ENCODE results near the gene SLC43A3.
"Not testable (repeated sequence)": the region's sequence is repeated elsewhere in the genome, so short reads cannot be mapped to it uniquely, and the experiment has no call there.

SLC43A3 gene

GRCh38 chr11:57459164-57460021 lies 32.5 kb upstream of the SLC43A3 start:
- DNase-seq: peak; percentile 37 to 50

- peak; percentile 76 to 83 for DNase-seq
These were observed 31.7 kb upstream of the SLC43A3 start for GRCh38 chr11:57458410-57459163.

DNA sequence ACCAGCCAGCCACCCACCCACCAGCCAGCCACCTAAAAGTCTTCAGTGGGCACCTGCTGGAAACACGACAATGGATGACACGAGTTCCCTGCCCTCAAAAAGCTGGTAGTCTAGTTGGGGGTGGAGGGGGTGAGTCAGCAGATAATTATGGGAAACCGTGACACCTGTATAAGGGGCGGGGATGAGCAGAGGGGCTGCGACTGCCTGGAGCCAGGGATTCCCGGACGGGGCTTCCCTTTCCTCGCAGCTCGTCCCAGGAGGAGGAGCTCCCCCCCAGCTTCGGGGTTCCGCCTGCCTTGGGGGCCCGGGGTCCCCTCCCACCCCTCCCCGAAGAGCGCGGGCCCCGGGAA lies 31.1 kb upstream of the SLC43A3 start:
- peak; percentile 67 to 69 for DNase-seq

DNA sequence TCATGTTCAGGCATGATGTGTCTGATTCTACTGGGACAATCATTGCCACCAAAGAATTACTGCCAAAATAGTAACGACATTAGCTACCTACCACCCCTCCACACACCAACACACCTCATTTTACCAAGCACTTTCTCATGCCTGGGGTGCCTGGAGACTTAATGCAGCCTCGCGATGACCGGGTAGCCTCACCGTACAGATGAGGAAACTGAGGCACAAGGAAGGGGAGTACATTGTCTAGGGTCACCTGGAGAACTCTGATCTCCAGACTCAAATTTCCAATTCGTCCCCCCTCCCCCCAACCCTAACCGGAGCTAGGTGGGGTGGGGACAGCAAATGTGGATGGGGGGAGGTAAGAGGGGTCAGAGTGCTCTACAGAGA lies 30.7 kb upstream of the SLC43A3 start:
- DNase-seq: peak in 1 of 2 donors; percentile 12

DNA sequence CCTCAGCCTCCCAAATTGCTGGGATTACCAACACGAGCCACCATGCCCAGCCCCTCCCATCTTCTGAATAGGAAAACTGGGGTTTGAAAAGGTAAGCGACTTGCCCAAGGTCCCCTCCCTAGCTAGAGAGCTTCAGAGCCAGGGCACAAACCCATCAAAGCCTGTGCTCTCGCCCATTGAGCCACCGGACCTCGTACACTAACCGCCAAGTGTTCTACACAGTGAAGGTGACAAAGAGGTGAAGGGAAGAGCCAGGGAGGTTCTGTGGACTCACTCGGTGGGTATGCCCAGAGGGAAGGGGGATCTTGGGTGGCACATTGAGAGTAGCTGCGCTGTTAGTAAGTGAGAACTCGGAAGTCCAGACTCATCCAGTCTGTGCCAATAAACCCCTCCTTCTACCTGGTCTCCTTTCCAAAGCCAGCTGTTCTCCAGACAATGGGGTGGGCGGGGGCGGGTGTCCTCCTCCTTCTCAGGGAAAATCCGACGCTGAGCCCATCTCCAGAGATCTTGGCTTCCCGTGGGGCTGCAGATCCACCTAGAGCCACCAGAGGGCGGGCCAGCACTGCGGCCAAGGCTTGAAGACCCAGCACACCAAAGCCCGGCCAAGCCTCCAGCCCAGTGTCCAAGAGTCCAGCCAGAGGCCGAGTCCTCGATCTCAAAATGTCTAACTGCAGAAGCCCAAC lies 30.2 kb upstream of the SLC43A3 start:
- DNase-seq: peak; percentile 57 to 70

- no peak for DNase-seq
These were observed 26.7 kb upstream of the SLC43A3 start for GRCh38 chr11:57453543-57454177.

GRCh38 chr11:57446055-57446454 lies 19.1 kb upstream of the SLC43A3 start:
- DNase-seq: no peak

DNA sequence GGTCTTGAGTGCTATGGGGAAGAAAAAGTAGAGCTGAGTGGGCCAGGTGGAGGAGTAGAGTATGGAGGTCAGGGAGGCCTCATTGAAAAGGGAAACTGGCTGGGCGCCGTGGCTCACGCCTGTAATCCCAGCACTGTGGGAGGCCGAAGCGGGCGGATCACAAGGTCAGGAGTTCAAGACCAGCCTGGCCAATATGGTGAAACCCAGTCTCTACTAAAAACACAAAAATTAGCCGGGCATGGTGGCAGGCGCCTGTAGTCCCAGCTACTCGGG lies 18.1 kb upstream of the SLC43A3 start:
- DNase-seq: not testable (repeated sequence)

- DNase-seq: no peak
These were observed 17.6 kb upstream of the SLC43A3 start for GRCh38 chr11:57444362-57445121.

- DNase-seq: no peak
These were observed 14.0 kb upstream of the SLC43A3 start for GRCh38 chr11:57440744-57441414.

- DNase-seq: no peak
These were observed 12.9 kb upstream of the SLC43A3 start for GRCh38 chr11:57439786-57440185.

GRCh38 chr11:57438345-57439285 lies 11.7 kb upstream of the SLC43A3 start:
- DNase-seq: no peak

- no peak for DNase-seq
These were observed 9.1 kb upstream of the SLC43A3 start for GRCh38 chr11:57436031-57436430.

DNA sequence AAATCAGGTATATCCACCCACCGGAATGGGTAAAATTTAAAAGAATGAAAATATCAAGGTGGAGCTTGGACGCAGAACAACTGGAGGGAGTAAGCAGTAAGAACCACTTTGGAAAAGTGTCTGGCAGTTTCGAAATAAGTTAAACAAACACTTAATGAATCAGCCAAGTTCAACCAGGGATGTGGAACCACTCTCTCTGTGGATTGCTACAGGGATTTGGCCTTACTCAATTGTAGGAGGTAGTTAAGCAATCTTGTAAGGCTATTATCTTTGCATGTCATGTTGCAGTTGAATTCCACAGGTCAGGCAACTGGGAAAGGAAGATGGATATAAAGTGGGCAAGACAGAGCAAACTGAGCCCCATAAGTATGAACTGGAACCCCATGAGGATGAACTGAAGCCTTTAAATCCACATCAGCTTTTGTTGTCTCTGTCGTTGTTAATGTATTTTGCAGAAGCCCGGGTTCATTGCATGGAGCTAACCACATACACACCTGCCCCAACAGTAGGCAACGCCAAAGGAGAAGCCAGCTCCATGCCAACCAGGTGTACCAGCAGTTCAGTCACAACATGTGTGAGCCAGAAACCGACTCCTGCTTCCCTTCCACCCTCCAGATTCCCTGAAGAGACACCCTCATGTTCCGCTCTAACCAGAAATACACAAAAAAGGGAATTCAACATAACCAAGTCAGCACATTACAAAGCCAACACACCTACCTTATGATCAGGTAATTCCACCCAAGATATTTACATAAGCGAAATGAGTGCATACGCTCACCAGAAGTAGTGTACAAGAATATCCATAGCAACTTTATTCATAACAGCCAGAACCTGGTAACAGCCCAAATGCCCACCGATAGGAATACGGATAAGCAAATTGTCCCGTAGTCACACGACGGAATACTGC lies 8.0 kb upstream of the SLC43A3 start:
- no peak for DNase-seq

- DNase-seq: no peak
These were observed 5.8 kb upstream of the SLC43A3 start for GRCh38 chr11:57432714-57433163.

GRCh38 chr11:57432149-57432561 lies 5.2 kb upstream of the SLC43A3 start:
- DNase-seq: no peak

- no peak for DNase-seq
These were observed 4.0 kb upstream of the SLC43A3 start for GRCh38 chr11:57430952-57431351.

GRCh38 chr11:57429946-57430345 lies 3.0 kb upstream of the SLC43A3 start:
- no peak for DNase-seq

DNA sequence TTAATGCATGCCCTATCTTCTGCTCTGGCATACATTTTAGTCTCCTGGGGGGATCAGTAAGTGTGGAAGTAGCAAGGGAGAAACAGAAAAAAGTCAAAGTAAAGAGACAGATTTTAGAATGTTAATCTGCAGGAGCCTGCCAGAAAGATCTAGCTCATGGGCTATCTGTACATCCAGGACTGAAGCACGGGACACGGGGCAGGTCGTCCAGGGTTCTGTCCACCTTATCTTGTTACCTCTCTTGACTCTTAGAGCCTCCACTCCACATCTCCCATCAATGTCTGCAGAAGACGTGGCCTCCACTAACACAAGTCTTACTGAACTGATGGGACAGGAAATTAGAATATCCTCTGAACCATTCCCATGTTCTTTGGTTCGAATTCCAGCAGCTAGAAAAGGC lies 1.7 kb upstream of the SLC43A3 start:
- no peak for DNase-seq

GRCh38 chr11:57427727-57428082 lies 784 bp upstream of the SLC43A3 start:
- no peak for DNase-seq
